T-helper 1 cell treated with Interleukin-12 subunit alpha and Interleukin-12 subunit beta and Interleukin-4 antibody, amounts not matched to agents 30 μg/mL and 1 μg/mL, for 36 hours (primary cell): ENCODE measurements around the gene GOLGA6C.
"Not testable (repeated sequence)": the region's sequence is repeated elsewhere in the genome, so short reads cannot be mapped to it uniquely, and the experiment has no call there.

Experiments
- H3K27ac Mint-ChIP-seq: one replicate; pipeline ENCODE4 v1.8.0; 2021; ENCODE audit warnings: mild to moderate bottlenecking, mixed read lengths
- H3K27me3 Mint-ChIP-seq: one replicate; pipeline ENCODE4 v1.8.0; 2021; ENCODE audit warnings: low read depth, mixed read lengths
- H3K36me3 Mint-ChIP-seq: one replicate; pipeline ENCODE4 v1.8.0; 2021; ENCODE audit warnings: low read depth, mixed read lengths
- H3K4me1 Mint-ChIP-seq: one replicate; pipeline ENCODE4 v1.8.0; 2021; ENCODE audit warnings: low read depth, mixed read lengths
- H3K4me3 Mint-ChIP-seq: one replicate; pipeline ENCODE4 v1.8.0; 2021; ENCODE audit warnings: mild to moderate bottlenecking, moderate library complexity, mixed read lengths
- H3K9me3 Mint-ChIP-seq: one replicate; pipeline ENCODE4 v1.8.0; 2021; ENCODE audit warnings: mixed read lengths

The GOLGA6C gene, protein sequence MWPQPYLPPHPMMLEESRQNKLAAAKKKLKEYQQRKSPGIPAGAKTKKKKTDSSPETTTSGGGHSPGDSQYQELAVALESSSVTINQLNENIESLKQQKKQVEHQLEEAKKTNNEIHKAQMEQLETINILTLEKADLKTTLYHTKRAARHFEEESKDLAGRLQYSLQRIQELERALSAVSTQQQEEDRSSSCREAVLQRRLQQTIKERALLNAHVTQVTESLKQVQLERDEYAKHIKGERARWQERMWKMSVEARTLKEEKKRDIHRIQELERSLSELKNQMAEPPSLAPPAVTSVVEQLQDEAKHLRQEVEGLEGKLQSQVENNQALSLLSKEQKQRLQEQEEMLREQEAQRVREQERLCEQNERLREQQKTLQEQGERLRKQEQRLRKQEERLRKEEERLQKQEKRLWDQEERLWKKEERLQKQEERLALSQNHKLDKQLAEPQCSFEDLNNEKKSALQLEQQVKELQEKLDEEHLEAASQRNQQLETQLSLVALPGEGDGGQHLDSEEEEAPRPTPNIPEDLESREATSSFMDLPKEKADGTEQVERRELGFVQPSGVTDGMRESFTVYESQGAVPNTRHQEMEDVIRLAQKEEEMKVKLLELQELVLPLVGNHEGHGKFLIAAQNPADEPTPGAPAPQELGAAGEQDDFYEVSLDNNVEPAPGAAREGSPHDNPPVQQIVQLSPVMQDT

GRCh38 chr15:75258034-75258433 is at the start of gene GOLGA6C:
TSS of gene GOLGA6C (plus strand) at chr15:75258334. CDS start at chr15:75258599, 265 bp downstream.
- not testable (repeated sequence) for H3K27ac Mint-ChIP-seq, H3K9me3 Mint-ChIP-seq, H3K4me3 Mint-ChIP-seq, H3K36me3 Mint-ChIP-seq, H3K4me1 Mint-ChIP-seq, H3K27me3 Mint-ChIP-seq

GRCh38 chr15:75208501-75209288 is 49.4 kb upstream of the GOLGA6C start:
- H3K4me1 Mint-ChIP-seq: peaks cover 29% of the 10 kb centered on the region
- no peak overlapping the region for H3K27ac Mint-ChIP-seq
- peaks cover 40% of the 10 kb centered on the region for H3K36me3 Mint-ChIP-seq
- no peaks in the 10 kb centered on the region for H3K27me3 Mint-ChIP-seq
- no peak overlapping the region for H3K4me3 Mint-ChIP-seq
- H3K9me3 Mint-ChIP-seq: no peaks in the 10 kb centered on the region

- H3K36me3 Mint-ChIP-seq: peaks cover 38% of the 10 kb centered on the region
- H3K9me3 Mint-ChIP-seq: no peaks in the 10 kb centered on the region
- H3K27me3 Mint-ChIP-seq: no peaks in the 10 kb centered on the region
- H3K27ac Mint-ChIP-seq: no peak overlapping the region
- H3K4me1 Mint-ChIP-seq: peaks cover 24% of the 10 kb centered on the region
- H3K4me3 Mint-ChIP-seq: no peak overlapping the region
Observed at GRCh38 chr15:75209289-75209676, 48.9 kb upstream of the GOLGA6C start.

DNA sequence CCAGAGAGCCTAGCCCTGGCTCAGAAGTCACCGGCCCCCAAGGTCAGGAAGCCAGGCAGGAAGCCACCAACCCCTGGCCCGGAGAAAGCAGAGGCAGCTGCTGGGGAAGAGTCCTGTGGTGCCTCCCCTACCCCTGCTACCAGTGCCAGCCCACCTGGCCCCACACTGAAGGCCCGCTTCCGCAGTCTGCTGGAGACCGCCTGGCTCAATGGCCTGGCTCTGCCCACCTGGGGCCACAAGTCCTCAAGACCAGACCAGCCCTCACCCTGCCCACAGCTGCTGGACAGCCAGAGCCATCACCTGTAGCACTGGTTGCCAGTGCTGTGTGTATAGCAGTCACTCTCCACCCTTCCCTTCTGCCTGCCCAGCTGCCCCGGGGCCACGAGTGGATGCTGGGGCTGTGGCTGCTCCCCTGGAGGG is 47.3 kb upstream of the GOLGA6C start:
- Mint-ChIP-seq H3K4me1 (peaks cover 14% of the 10 kb centered on the region), H3K27ac (no peak overlapping the region), H3K4me3 (no peak overlapping the region), H3K36me3 (peaks cover 30% of the 10 kb centered on the region), H3K27me3 (no peaks in the 10 kb centered on the region), H3K9me3 (no peaks in the 10 kb centered on the region)

GRCh38 chr15:75211436-75212199 is 46.5 kb upstream of the GOLGA6C start:
- H3K4me1 Mint-ChIP-seq: peaks cover 14% of the 10 kb centered on the region
- no peak overlapping the region for H3K27ac Mint-ChIP-seq
- H3K36me3 Mint-ChIP-seq: peaks cover 24% of the 10 kb centered on the region
- no peaks in the 10 kb centered on the region for H3K9me3 Mint-ChIP-seq
- no peaks in the 10 kb centered on the region for H3K27me3 Mint-ChIP-seq
- H3K4me3 Mint-ChIP-seq: no peak overlapping the region

DNA sequence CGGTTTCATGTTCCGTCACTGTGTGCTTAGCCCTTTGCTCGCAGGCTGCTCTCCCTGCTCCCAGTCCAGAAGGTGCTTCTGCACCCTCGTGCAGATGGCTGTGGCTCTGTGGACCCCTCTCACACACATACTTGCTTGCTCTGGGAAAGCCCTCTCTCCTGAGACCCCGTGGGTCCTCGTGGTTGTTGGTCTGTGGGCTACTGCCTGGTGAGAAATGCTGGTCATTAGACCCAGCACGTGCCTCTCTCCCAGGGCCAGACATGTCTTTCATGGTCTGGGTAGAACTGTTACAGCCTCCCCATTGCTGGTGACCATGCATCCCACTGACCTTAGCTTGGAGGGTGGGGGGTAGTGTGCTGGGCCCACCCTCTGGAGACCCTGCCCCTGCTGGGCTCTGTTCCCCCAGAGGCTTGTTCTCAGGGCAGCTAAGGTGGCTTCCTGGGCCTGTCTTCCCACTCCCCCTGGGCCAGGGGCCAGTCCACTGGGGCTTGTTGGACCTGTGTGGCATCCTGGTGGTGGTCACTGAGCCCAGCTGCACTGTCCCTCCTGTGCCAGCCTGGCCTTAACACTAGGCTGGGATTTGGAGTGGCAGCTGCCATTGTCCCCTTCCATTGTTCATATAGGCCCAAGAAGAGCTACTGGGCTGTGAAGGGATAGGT is 45.8 kb upstream of the GOLGA6C start:
- H3K27ac Mint-ChIP-seq: no peak overlapping the region
- peaks cover 23% of the 10 kb centered on the region for H3K36me3 Mint-ChIP-seq
- H3K9me3 Mint-ChIP-seq: no peaks in the 10 kb centered on the region
- H3K4me1 Mint-ChIP-seq: peaks cover 14% of the 10 kb centered on the region
- H3K27me3 Mint-ChIP-seq: no peaks in the 10 kb centered on the region
- H3K4me3 Mint-ChIP-seq: no peak overlapping the region

GRCh38 chr15:75213212-75213767 is 44.8 kb upstream of the GOLGA6C start:
- Mint-ChIP-seq H3K27me3 (no peaks in the 10 kb centered on the region), H3K4me1 (peaks cover 14% of the 10 kb centered on the region), H3K9me3 (no peaks in the 10 kb centered on the region), H3K27ac (no peak overlapping the region), H3K36me3 (peaks cover 23% of the 10 kb centered on the region), H3K4me3 (no peak overlapping the region)

DNA sequence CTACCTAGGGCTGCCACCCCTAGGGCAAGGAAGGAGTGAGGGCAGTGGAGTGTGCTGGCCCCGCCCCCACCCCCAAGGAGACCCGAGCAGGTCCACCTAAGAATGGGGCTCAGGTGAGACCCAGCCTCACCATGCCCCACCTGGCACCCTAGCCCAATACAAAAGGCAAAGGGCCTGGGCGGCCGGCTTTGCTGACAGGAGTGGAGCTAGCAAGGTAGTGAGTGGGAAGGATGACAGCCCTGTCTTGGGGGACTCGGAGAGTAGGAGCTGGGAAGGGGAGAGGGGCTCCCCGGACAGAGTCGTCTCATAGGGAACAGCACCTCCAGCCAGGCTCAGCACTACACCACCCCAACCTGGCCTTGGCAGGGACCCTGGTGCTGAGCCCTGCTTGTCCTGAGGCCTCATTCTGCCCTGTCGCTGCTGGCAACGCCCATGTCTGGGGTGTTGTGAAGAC is 44.3 kb upstream of the GOLGA6C start:
- Mint-ChIP-seq H3K4me1 (peaks cover 14% of the 10 kb centered on the region), H3K9me3 (no peaks in the 10 kb centered on the region), H3K4me3 (no peak overlapping the region), H3K27ac (no peak overlapping the region), H3K36me3 (peaks cover 23% of the 10 kb centered on the region), H3K27me3 (no peaks in the 10 kb centered on the region)

DNA sequence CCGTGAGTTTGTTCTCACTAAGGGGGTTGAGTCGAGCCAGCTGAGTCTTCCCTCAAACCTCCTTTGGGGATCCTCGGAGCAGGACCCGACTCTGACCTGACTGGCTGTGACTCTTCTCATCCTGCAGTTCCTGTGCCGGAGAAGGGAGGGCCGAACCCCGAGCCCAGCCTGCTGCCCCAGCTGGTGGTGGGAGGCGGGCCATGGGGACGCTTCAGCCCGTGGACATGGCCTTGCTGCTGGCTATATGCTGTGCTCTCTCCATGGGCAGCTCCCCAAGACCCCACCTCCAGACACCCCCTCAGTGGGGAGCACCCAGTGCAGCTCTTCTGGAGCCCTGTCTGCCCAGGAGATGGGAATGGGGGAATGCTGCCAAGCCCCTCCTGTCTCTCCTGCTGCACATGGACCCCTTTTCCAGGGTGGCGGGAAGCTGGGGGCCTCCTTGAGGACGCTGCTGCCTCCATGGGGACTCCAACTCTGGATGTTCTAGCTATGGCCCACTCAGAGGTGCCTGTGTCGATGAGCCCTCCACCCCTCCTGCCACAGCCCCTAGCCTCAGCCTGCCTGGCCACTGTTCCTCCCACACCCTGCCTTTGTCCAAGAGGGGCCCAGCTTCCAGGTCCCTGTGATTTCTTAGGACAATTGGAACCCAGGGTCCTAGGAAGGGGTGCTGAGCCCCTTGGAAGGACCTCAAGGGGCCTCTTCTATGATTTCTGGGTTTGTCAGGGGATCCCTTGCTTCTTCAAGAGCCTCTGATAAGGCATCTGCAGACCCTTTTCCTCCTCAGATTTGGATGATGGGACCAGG is 43.6 kb upstream of the GOLGA6C start:
- no peaks in the 10 kb centered on the region for H3K27me3 Mint-ChIP-seq
- peaks cover 8% of the 10 kb centered on the region for H3K4me1 Mint-ChIP-seq
- peaks cover 17% of the 10 kb centered on the region for H3K36me3 Mint-ChIP-seq
- no peak overlapping the region for H3K4me3 Mint-ChIP-seq
- H3K9me3 Mint-ChIP-seq: no peaks in the 10 kb centered on the region
- H3K27ac Mint-ChIP-seq: no peak overlapping the region

DNA sequence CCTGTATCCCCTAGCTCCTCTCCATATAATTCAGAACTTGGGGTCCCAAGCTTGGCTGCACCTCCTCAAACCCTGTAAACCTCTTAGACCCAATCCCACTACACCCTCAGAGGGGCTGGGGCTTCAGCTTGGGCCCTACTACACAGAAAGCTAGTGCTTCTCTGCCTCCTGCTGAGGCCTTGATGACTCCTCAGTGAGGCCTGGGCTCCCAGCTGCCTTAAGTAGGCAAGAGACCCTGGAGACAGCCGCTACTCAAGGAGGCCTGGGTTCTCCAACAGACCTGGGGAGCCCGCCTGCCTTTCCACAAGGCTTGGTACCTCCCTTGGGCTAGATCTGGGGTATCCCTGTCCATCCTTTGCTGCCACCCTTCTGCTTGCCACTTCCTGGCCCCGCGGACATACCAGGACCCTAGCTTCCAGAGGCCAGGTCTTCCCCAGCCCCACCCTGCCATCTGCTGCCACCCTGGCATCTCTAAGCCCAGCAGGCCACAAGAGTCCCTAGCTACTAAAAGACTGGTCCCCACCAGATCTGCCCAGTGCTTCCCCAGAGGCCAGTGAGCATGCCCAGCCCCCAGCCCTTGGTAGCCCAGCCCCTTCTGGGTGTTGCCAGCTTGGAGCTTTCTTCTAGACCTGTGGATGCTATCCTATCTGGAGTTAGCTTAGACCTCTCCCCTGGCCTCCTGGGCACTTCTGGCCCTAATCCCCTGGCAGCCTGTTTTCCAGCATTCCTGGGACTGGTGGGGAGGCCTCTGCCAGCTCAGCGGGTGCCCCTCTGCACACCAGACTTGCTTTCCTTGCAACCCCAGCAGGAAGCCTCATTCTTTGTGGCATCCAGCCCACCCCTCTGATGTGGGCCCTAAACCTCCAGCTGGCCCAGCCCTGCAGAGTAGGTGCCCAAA is 42.8 kb upstream of the GOLGA6C start:
- Mint-ChIP-seq H3K36me3 (peaks cover 13% of the 10 kb centered on the region), H3K4me3 (no peak overlapping the region), H3K9me3 (no peaks in the 10 kb centered on the region), H3K27me3 (no peaks in the 10 kb centered on the region), H3K27ac (no peak overlapping the region), H3K4me1 (peaks cover 3% of the 10 kb centered on the region)

DNA sequence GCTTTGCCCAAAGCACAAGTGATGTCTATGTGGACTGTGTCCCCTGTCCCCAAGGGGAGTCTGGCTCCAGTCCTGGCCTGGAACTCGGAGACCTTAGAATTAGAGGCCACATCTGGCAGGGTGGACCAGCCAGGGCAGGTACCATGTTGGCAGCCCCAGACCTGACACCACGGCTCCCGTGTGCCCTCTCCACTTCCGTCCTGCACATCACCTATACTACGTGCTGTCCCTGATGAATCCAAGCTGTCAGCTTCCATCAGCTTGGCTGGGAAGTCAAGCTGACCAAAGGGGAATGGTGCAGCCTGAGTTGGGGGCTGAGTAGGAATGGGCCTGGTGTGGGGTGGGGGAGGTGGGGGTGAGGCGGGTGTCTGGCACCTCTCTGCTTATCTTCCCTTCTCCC is 41.1 kb upstream of the GOLGA6C start:
- no peaks in the 10 kb centered on the region for H3K9me3 Mint-ChIP-seq
- H3K27ac Mint-ChIP-seq: no peak overlapping the region

GRCh38 chr15:75217574-75217973 is 40.6 kb upstream of the GOLGA6C start:
- not testable (repeated sequence) for H3K27ac Mint-ChIP-seq, H3K4me3 Mint-ChIP-seq, H3K36me3 Mint-ChIP-seq, H3K27me3 Mint-ChIP-seq, H3K9me3 Mint-ChIP-seq, H3K4me1 Mint-ChIP-seq

More for the DNA sequence above, 41.1 kb upstream of the GOLGA6C start:
- H3K4me1 Mint-ChIP-seq: no peaks in the 10 kb centered on the region
- H3K27me3 Mint-ChIP-seq: no peaks in the 10 kb centered on the region
- no peak overlapping the region for H3K4me3 Mint-ChIP-seq
- H3K36me3 Mint-ChIP-seq: peaks cover 9% of the 10 kb centered on the region
